HCT116 (cell line): ENCODE results near the gene LOXL1. TPM values are rescaled to one million over a fixed set of nuclear protein-coding genes. Genes with fewer than 3 reads are reported as not detected.

ENCODE experiments used
- ATAC-seq: fragments of 200-7000 bp; cut with Tn5 transposase; 2 replicates; pipeline ENCODE4 v1.9.1; 2020; ENCODE audit warnings: mild to moderate bottlenecking, moderate library complexity
- BruUV-seq: library from RNA; stranded (reverse); fragments of 400-500 nt; replicated peaks from 2 replicates; lab custom pipeline; 2021; lab: Mats Ljungman, UMichigan
- CTCF ChIA-PET: fragments of 300-600 bp; sonication (Branson Sonifier 250); formaldehyde crosslinking; loops from one replicate; lab custom pipeline; 2021; ENCODE audit warnings: antibody characterized with exemption; lab: Charles Lee
- POLR2A ChIA-PET: fragments of 300-600, 350-600 bp; sonication (Branson Sonifier 250); formaldehyde crosslinking; loops from one replicate; lab custom pipeline; 2021; ENCODE audit warnings: antibody characterized with exemption; lab: Charles Lee
- RAD21 ChIA-PET, 2 experiments: fragments of 300-600 bp; sonication (Branson Sonifier 250); formaldehyde crosslinking; loops; one replicate each; lab custom pipeline; 2023; ENCODE audit warnings: low total read pairs in 2 of 2; ENCODE audit not compliant: uncharacterized antibody in 2 of 2, unreplicated experiment in 2 of 2, low non-redundant PET in 1 of 2; lab: Charles Lee
- DNase-seq: peaks from one replicate; pipeline ENCODE4 v3.0.0-alpha.2; 2010; ENCODE audit warnings: low read depth, low spot score
- H2AFZ ChIP-seq: fragments of 200-600 bp; shearing (Covaris generic), sonication (generic); 2 replicates; pipeline ENCODE4 v1.6.1; 2017; ENCODE audit warnings: low read depth, mixed run types, mixed read lengths, antibody characterized with exemption, low read length; ENCODE audit not compliant: poor library complexity, severe bottlenecking
- H3K27ac ChIP-seq: 2 replicates; pipeline ENCODE4 v1.5.1; 2012; ENCODE audit warnings: low read depth, low read length
- H3K27me3 ChIP-seq: fragments of 200-600 bp; sonication (generic); 2 replicates; pipeline ENCODE4 v1.6.1; 2016; ENCODE audit warnings: mixed run types, low read length, mixed read lengths; ENCODE audit not compliant: insufficient read depth
- H3K36me3 ChIP-seq, 2 experiments: fragments of 200-500 bp in 1 of 2; fragments of 200-600 bp in 1 of 2; sonication (Bioruptor generic) in 1 of 2; sonication (generic) in 1 of 2; 2 replicates each; pipeline versions ENCODE4 v1.5.1 to v1.6.1; 2014 to 2016; ENCODE audit warnings: low read length in 2 of 2, inconsistent platforms in 1 of 2, mixed read lengths in 1 of 2, mixed run types in 1 of 2; ENCODE audit not compliant: insufficient read depth in 2 of 2, control insufficient read depth in 1 of 2
- H3K4me1 ChIP-seq, 2 experiments: fragments of 200-600 bp in 1 of 2; sonication (generic) in 1 of 2; 2 replicates each; pipeline versions ENCODE4 v1.5.1 to v1.6.1; 2012 to 2017; ENCODE audit warnings: low read length in 2 of 2, inconsistent platforms in 1 of 2, mild to moderate bottlenecking in 1 of 2, mixed read lengths in 1 of 2, mixed run types in 1 of 2, moderate library complexity in 1 of 2; ENCODE audit not compliant: insufficient read depth in 2 of 2, control insufficient read depth in 1 of 2
- H3K4me2 ChIP-seq: fragments of 200-600 bp; sonication (generic); 2 replicates; pipeline ENCODE4 v1.6.1; 2017; ENCODE audit warnings: mixed run types, low read length, mixed read lengths
- H3K4me3 ChIP-seq, 2 experiments: fragments of 200-600 bp in 1 of 2; sonication (generic) in 1 of 2; replicated peaks in 1 of 2; 2 replicates each; pipeline ENCODE4 v1.5.1; 2011 to 2016; ENCODE audit warnings: low read length in 2 of 2, control low read depth in 1 of 2, low read depth in 1 of 2, mild to moderate bottlenecking in 1 of 2, mixed read lengths in 1 of 2, mixed run types in 1 of 2
- H3K79me2 ChIP-seq: fragments of 200-600 bp; sonication (generic); 2 replicates; pipeline ENCODE4 v1.6.1; 2017; ENCODE audit warnings: mild to moderate bottlenecking, mixed run types, low read length, moderate library complexity, mixed read lengths; ENCODE audit not compliant: insufficient read depth
- H3K9ac ChIP-seq: fragments of 200-600 bp; sonication (generic); 2 replicates; pipeline ENCODE4 v1.6.1; 2016; ENCODE audit warnings: low read length, mixed read lengths
- H3K9me2 ChIP-seq: fragments of 200-600 bp; sonication (generic), shearing (Covaris generic); 2 replicates; pipeline ENCODE4 v1.6.1; 2017; ENCODE audit warnings: mixed run types, mild to moderate bottlenecking, moderate library complexity; ENCODE audit not compliant: insufficient read depth
- H3K9me3 ChIP-seq, 2 experiments: fragments of 200-500 bp in 1 of 2; fragments of 200-600 bp in 1 of 2; sonication (Bioruptor generic) in 1 of 2; sonication (generic) in 1 of 2; 2 replicates each; pipeline ENCODE4 v1.6.1; 2014 to 2017; ENCODE audit warnings: low read length in 2 of 2, mixed read lengths in 2 of 2, inconsistent platforms in 1 of 2, low read depth in 1 of 2, mild to moderate bottlenecking in 1 of 2, mixed run types in 1 of 2, moderate library complexity in 1 of 2; ENCODE audit not compliant: control insufficient read depth in 1 of 2, insufficient read depth in 1 of 2
- H4K20me1 ChIP-seq: fragments of 200-600 bp; sonication (generic), shearing (Covaris generic); 2 replicates; pipeline ENCODE4 v1.6.1; 2017; ENCODE audit warnings: mixed run types, mild to moderate bottlenecking, moderate library complexity; ENCODE audit not compliant: insufficient read depth
- CBX3 ChIP-seq: IDR thresholded peaks from 2 replicates; pipeline ENCODE4 v1.6.1; 2012; ENCODE audit warnings: low read depth
- CEBPB ChIP-seq: IDR thresholded peaks from 2 replicates; pipeline ENCODE4 v1.6.1; 2012; ENCODE audit warnings: low read depth
- CTCF ChIP-seq, 3 experiments: fragments of 200-600 bp in 1 of 3; sonication (generic) in 1 of 3; IDR thresholded peaks in 2 of 3; conservative IDR thresholded peaks in 1 of 3; 2 replicates each; pipeline ENCODE4 v1.5.1; 2012 to 2017; ENCODE audit warnings: low read depth in 2 of 3, low read length in 2 of 3, antibody characterized with exemption in 1 of 3, borderline replicate concordance in 1 of 3, control low read depth in 1 of 3, mild to moderate bottlenecking in 1 of 3, mixed read lengths in 1 of 3, mixed run types in 1 of 3, moderate library complexity in 1 of 3; ENCODE audit not compliant: insufficient read depth in 1 of 3
- EGR1 ChIP-seq: IDR thresholded peaks from 2 replicates; pipeline ENCODE4 v1.6.1; 2012; ENCODE audit warnings: low read depth
- EZH2 ChIP-seq: fragments of 200-600 bp; sonication (generic); IDR thresholded peaks from 2 replicates; pipeline ENCODE4 v1.6.1; 2017; ENCODE audit warnings: antibody characterized with exemption, mixed run types
- POLR2AphosphoS5 ChIP-seq: IDR thresholded peaks from 2 replicates; pipeline ENCODE4 v1.6.1; 2011; ENCODE audit warnings: mild to moderate bottlenecking, low read depth, low read length, moderate library complexity
- RAD21 ChIP-seq: IDR thresholded peaks from 2 replicates; pipeline ENCODE4 v1.6.1; 2012; ENCODE audit warnings: low read depth, mild to moderate bottlenecking
- SIN3A ChIP-seq: IDR thresholded peaks from 2 replicates; pipeline ENCODE4 v1.6.1; 2012; ENCODE audit warnings: low read depth
- YY1 ChIP-seq: IDR thresholded peaks from 2 replicates; pipeline ENCODE4 v1.6.1; 2011; ENCODE audit warnings: low read length, low read depth, moderate library complexity, mild to moderate bottlenecking; ENCODE audit not compliant: insufficient replicate concordance; ENCODE audit errors: extremely low read depth
- ZFX ChIP-seq: fragments of 450-650 bp; IDR thresholded peaks from 2 replicates; pipeline ENCODE4 v1.6.1; 2017
- ZNF274 ChIP-seq: fragments of 200-500 bp; sonication (Bioruptor generic); IDR thresholded peaks from 2 replicates; pipeline ENCODE4 v1.6.1; 2014; ENCODE audit warnings: mild to moderate bottlenecking, low read depth, low read length, inconsistent platforms
- intact Hi-C: fragments of 100-400 bp; cut with micrococcal nuclease; formaldehyde crosslinking; loops from 2 replicates; pipeline ENCODE4 v1.10.0; 2022
- total RNA-seq: library from RNA; stranded (reverse); gene quantifications from one replicate; pipeline ENCODE4 v1.2.1, GENCODE V29; 2021; ENCODE audit not compliant: unreplicated experiment

The LOXL1 gene
- total RNA-seq, 1 experiment from 2014 or later, result 14.9 TPM

- TF ChIP-seq SIN3A (no peak), CBX3 (no peak), POLR2AphosphoS5 (no peak), RAD21 (no peak), EGR1 (no peak), ZFX (no peak), CTCF (IDR thresholded peaks at IDR 0.05 in 2 of 3, conservative IDR thresholded peaks at IDR 0.05 in 1 of 3; ENCODE audit: borderline replicate concordance in 1 of 3, insufficient read depth in 1 of 3, low read depth in 2 of 3, low read length in 2 of 3) (no peak), ZNF274 (no peak), CEBPB (no peak), YY1 (no peak), EZH2 (no peak)
- no peak overlapping the region for H3K4me2 ChIP-seq
- no peaks in the 10 kb centered on the region for H4K20me1 ChIP-seq
- H3K9me3 ChIP-seq, result no peaks in the 10 kb centered on the region
- ChIA-PET CTCF (interaction anchor here (1.6 kb wide), 1 partner anchor 17 kb away, joined by 3 read pairs; no protein-coding TSS in a partner anchor), RAD21 (interaction anchor here in 1 of 2 experiments (0.6 kb wide), 1 partner anchor 10 kb away, joined by 3 read pairs; no protein-coding TSS in a partner anchor), POLR2A (no interaction called here)
- intact Hi-C loops, result no loop called here
- ATAC-seq, result no peak
- peaks cover 0 to 10% of the 10 kb centered on the region in 2 experiments; a peak in 1 of 4 replicates for H3K4me1 ChIP-seq
- no peak for DNase-seq
- no peak overlapping the region for H3K27ac ChIP-seq
- H3K27me3 ChIP-seq, result no peaks in the 10 kb centered on the region
- no peaks in the 10 kb centered on the region for H3K9me2 ChIP-seq
- no peaks in the 10 kb centered on the region for H3K79me2 ChIP-seq
- BruUV-seq, result no TSS peak
- no peak overlapping the region for H3K4me3 ChIP-seq
- no peaks in the 10 kb centered on the region for H3K36me3 ChIP-seq
- H2AFZ ChIP-seq, result no peak overlapping the region
- H3K9ac ChIP-seq, result no peak overlapping the region
Observed at GRCh38 chr15:73949496-73949895, 23.2 kb downstream of the LOXL1 start.
